DMS 273 (cell line): ENCODE results near the gene LDHAL6A.

ENCODE experiments used
- DNase-seq: peaks from one replicate; lab custom pipeline; 2025; ENCODE audit not compliant: unreplicated experiment; lab: John Stamatoyannopoulos, UW

LDHAL6A gene

GRCh38 chr11:18455686-18456372, at the start of gene LDHAL6A:
Gene LDHAL6A (plus strand): TSS chr11:18455856. CDS start chr11:18456681, 825 bp downstream.
- no peak for DNase-seq

GRCh38 chr11:18407400-18407799, 48.3 kb upstream of the LDHAL6A start:
- peak; percentile 7 for DNase-seq

GRCh38 chr11:18408558-18409291, 46.9 kb upstream of the LDHAL6A start:
- peak; percentile 52 for DNase-seq

GRCh38 chr11:18416459-18416858, 39.2 kb upstream of the LDHAL6A start:
- no peak for DNase-seq

GRCh38 chr11:18419040-18419439, 36.6 kb upstream of the LDHAL6A start:
- DNase-seq = no peak

- no peak for DNase-seq
These were observed 35.6 kb upstream of the LDHAL6A start for GRCh38 chr11:18420067-18420466.

- DNase-seq = no peak
These were observed 28.4 kb upstream of the LDHAL6A start for GRCh38 chr11:18427240-18427639.

- no peak for DNase-seq
These were observed 26.3 kb upstream of the LDHAL6A start for GRCh38 chr11:18429332-18429731.

GRCh38 chr11:18438691-18439090, 17.0 kb upstream of the LDHAL6A start:
- no peak for DNase-seq

GRCh38 chr11:18449251-18449650, 6.4 kb upstream of the LDHAL6A start:
- no peak for DNase-seq

GRCh38 chr11:18452927-18453326, 2.7 kb upstream of the LDHAL6A start:
- DNase-seq = no peak

- no peak for DNase-seq
These were observed 1.8 kb downstream of the LDHAL6A start for GRCh38 chr11:18457450-18457849.

- DNase-seq = no peak
These were observed 4.0 kb downstream of the LDHAL6A start for GRCh38 chr11:18459634-18460033.

- no peak for DNase-seq
These were observed 6.3 kb downstream of the LDHAL6A start for GRCh38 chr11:18461909-18462308.

GRCh38 chr11:18463439-18463838, 7.8 kb downstream of the LDHAL6A start:
- peak; percentile 31 for DNase-seq

GRCh38 chr11:18466402-18466801, 10.7 kb downstream of the LDHAL6A start:
- no peak for DNase-seq

GRCh38 chr11:18468059-18468458, 12.4 kb downstream of the LDHAL6A start:
- DNase-seq = no peak

GRCh38 chr11:18468961-18469360, 13.3 kb downstream of the LDHAL6A start:
- no peak for DNase-seq

- no peak for DNase-seq
These were observed 16.3 kb downstream of the LDHAL6A start for GRCh38 chr11:18471995-18472394.

GRCh38 chr11:18472587-18472986, 16.9 kb downstream of the LDHAL6A start:
- no peak for DNase-seq

- no peak for DNase-seq
These were observed 23.4 kb downstream of the LDHAL6A start for GRCh38 chr11:18479063-18479462.

GRCh38 chr11:18485913-18486528, 30.4 kb downstream of the LDHAL6A start:
- DNase-seq = no peak
